ENCODE data around the gene KANSL1L.

KANSL1L gene

GRCh38 chr2:210174086-210174485, 2.9 kb upstream of the KANSL1L start:
- no peak overlapping the region for H3K4me3 ChIP-seq (ENCODE audit: low read length)
- no peaks in the 10 kb centered on the region for H3K9me3 ChIP-seq (ENCODE audit: control insufficient read depth, low read length)
- H3K9ac ChIP-seq (ENCODE audit: low read length): no peak overlapping the region
- no peaks in the 10 kb centered on the region for H3K36me3 ChIP-seq (ENCODE audit: control insufficient read depth, insufficient read depth, low read length, severe bottlenecking)
- H3K4me1 ChIP-seq (ENCODE audit: control insufficient read depth, insufficient read depth, low read length): peaks cover 9% of the 10 kb centered on the region
- DNase-seq (ENCODE audit: low read depth): no peak
- no peaks in the 10 kb centered on the region for H3K27me3 ChIP-seq (replicated peaks; ENCODE audit: control insufficient read depth, insufficient read depth, low read length)

- Histone ChIP-seq H3K27me3 (replicated peaks; ENCODE audit: control insufficient read depth, insufficient read depth, low read length) (no peaks in the 10 kb centered on the region), H3K36me3 (ENCODE audit: control insufficient read depth, insufficient read depth, low read length, severe bottlenecking) (no peaks in the 10 kb centered on the region), H3K9me3 (ENCODE audit: control insufficient read depth, low read length) (no peaks in the 10 kb centered on the region), H3K4me3 (ENCODE audit: low read length) (peak overlapping the region; percentile 92), H3K4me1 (ENCODE audit: control insufficient read depth, insufficient read depth, low read length) (peaks cover 28% of the 10 kb centered on the region), H3K9ac (ENCODE audit: low read length) (peak overlapping the region; percentile 84)
- DNase-seq (ENCODE audit: low read depth): no peak
Observed at GRCh38 chr2:210172219-210172575, 988 bp upstream of the KANSL1L start.

- Histone ChIP-seq H3K9me3 (ENCODE audit: control insufficient read depth, low read length) (no peaks in the 10 kb centered on the region), H3K4me1 (ENCODE audit: control insufficient read depth, insufficient read depth, low read length) (peaks cover 36% of the 10 kb centered on the region), H3K36me3 (ENCODE audit: control insufficient read depth, insufficient read depth, low read length, severe bottlenecking) (no peaks in the 10 kb centered on the region), H3K27me3 (replicated peaks; ENCODE audit: control insufficient read depth, insufficient read depth, low read length) (no peaks in the 10 kb centered on the region), H3K4me3 (ENCODE audit: low read length) (peak overlapping the region; percentile 99), H3K9ac (ENCODE audit: low read length) (peak overlapping the region; percentile 98)
- DNase-seq (ENCODE audit: low read depth): peak; percentile 98
Observed at GRCh38 chr2:210170446-210171303, 534 bp downstream of the KANSL1L start.

- DNase-seq (ENCODE audit: low read depth): no peak
- Histone ChIP-seq H3K27me3 (replicated peaks; ENCODE audit: control insufficient read depth, insufficient read depth, low read length) (no peaks in the 10 kb centered on the region), H3K9ac (ENCODE audit: low read length) (peak overlapping the region; percentile 98), H3K36me3 (ENCODE audit: control insufficient read depth, insufficient read depth, low read length, severe bottlenecking) (no peaks in the 10 kb centered on the region), H3K4me3 (ENCODE audit: low read length) (peak overlapping the region; percentile 99), H3K4me1 (ENCODE audit: control insufficient read depth, insufficient read depth, low read length) (peaks cover 36% of the 10 kb centered on the region), H3K9me3 (ENCODE audit: control insufficient read depth, low read length) (no peaks in the 10 kb centered on the region)
Observed at GRCh38 chr2:210170196-210170445, 1.1 kb downstream of the KANSL1L start.

GRCh38 chr2:210169516-210170195, 1.6 kb downstream of the KANSL1L start:
- no peaks in the 10 kb centered on the region for H3K27me3 ChIP-seq (replicated peaks; ENCODE audit: control insufficient read depth, insufficient read depth, low read length)
- no peaks in the 10 kb centered on the region for H3K36me3 ChIP-seq (ENCODE audit: control insufficient read depth, insufficient read depth, low read length, severe bottlenecking)
- peak overlapping the region; percentile 98 for H3K9ac ChIP-seq (ENCODE audit: low read length)
- peak; percentile 90 for DNase-seq (ENCODE audit: low read depth)
- H3K9me3 ChIP-seq (ENCODE audit: control insufficient read depth, low read length): no peaks in the 10 kb centered on the region
- H3K4me1 ChIP-seq (ENCODE audit: control insufficient read depth, insufficient read depth, low read length): peaks cover 36% of the 10 kb centered on the region
- peak overlapping the region; percentile 99 for H3K4me3 ChIP-seq (ENCODE audit: low read length)

- Histone ChIP-seq H3K9me3 (ENCODE audit: control insufficient read depth, low read length) (no peaks in the 10 kb centered on the region), H3K36me3 (ENCODE audit: control insufficient read depth, insufficient read depth, low read length, severe bottlenecking) (no peaks in the 10 kb centered on the region), H3K4me3 (ENCODE audit: low read length) (peak overlapping the region; percentile 43), H3K4me1 (ENCODE audit: control insufficient read depth, insufficient read depth, low read length) (peaks cover 30% of the 10 kb centered on the region), H3K9ac (ENCODE audit: low read length) (peak overlapping the region; percentile 22), H3K27me3 (replicated peaks; ENCODE audit: control insufficient read depth, insufficient read depth, low read length) (no peaks in the 10 kb centered on the region)
- DNase-seq (ENCODE audit: low read depth): peak; percentile 31
Observed at GRCh38 chr2:210167227-210167626, 4.0 kb downstream of the KANSL1L start.

GRCh38 chr2:210162466-210163124, 8.6 kb downstream of the KANSL1L start:
- no peak overlapping the region for H3K4me3 ChIP-seq (ENCODE audit: low read length)

GRCh38 chr2:210159059-210159458, 12.2 kb downstream of the KANSL1L start:
- H3K4me1 ChIP-seq (ENCODE audit: control insufficient read depth, insufficient read depth, low read length): no peaks in the 10 kb centered on the region
- peaks cover 1% of the 10 kb centered on the region for H3K36me3 ChIP-seq (ENCODE audit: control insufficient read depth, insufficient read depth, low read length, severe bottlenecking)
- no peaks in the 10 kb centered on the region for H3K9me3 ChIP-seq (ENCODE audit: control insufficient read depth, low read length)
- no peak overlapping the region for H3K4me3 ChIP-seq (ENCODE audit: low read length)
- no peak overlapping the region for H3K9ac ChIP-seq (ENCODE audit: low read length)
- H3K27me3 ChIP-seq (replicated peaks; ENCODE audit: control insufficient read depth, insufficient read depth, low read length): no peaks in the 10 kb centered on the region
- no peak for DNase-seq (ENCODE audit: low read depth)

More at GRCh38 chr2:210162466-210163124, 8.6 kb downstream of the KANSL1L start:
- no peaks in the 10 kb centered on the region for H3K27me3 ChIP-seq (replicated peaks; ENCODE audit: control insufficient read depth, insufficient read depth, low read length)
- H3K4me1 ChIP-seq (ENCODE audit: control insufficient read depth, insufficient read depth, low read length): peaks cover 12% of the 10 kb centered on the region
- no peaks in the 10 kb centered on the region for H3K36me3 ChIP-seq (ENCODE audit: control insufficient read depth, insufficient read depth, low read length, severe bottlenecking)
- H3K9ac ChIP-seq (ENCODE audit: low read length): no peak overlapping the region
- H3K9me3 ChIP-seq (ENCODE audit: control insufficient read depth, low read length): no peaks in the 10 kb centered on the region
- DNase-seq (ENCODE audit: low read depth): peak; percentile 5

GRCh38 chr2:210158236-210158635, 13.0 kb downstream of the KANSL1L start:
- H3K36me3 ChIP-seq (ENCODE audit: control insufficient read depth, insufficient read depth, low read length, severe bottlenecking): peaks cover 9% of the 10 kb centered on the region
- H3K9me3 ChIP-seq (ENCODE audit: control insufficient read depth, low read length): no peaks in the 10 kb centered on the region
- no peak overlapping the region for H3K9ac ChIP-seq (ENCODE audit: low read length)
- H3K27me3 ChIP-seq (replicated peaks; ENCODE audit: control insufficient read depth, insufficient read depth, low read length): no peaks in the 10 kb centered on the region
- H3K4me1 ChIP-seq (ENCODE audit: control insufficient read depth, insufficient read depth, low read length): no peaks in the 10 kb centered on the region
- no peak overlapping the region for H3K4me3 ChIP-seq (ENCODE audit: low read length)
- DNase-seq (ENCODE audit: low read depth): no peak

GRCh38 chr2:210157526-210157925, 13.7 kb downstream of the KANSL1L start:
- Histone ChIP-seq H3K9ac (ENCODE audit: low read length) (no peak overlapping the region), H3K9me3 (ENCODE audit: control insufficient read depth, low read length) (no peaks in the 10 kb centered on the region), H3K4me3 (ENCODE audit: low read length) (no peak overlapping the region), H3K4me1 (ENCODE audit: control insufficient read depth, insufficient read depth, low read length) (no peaks in the 10 kb centered on the region), H3K27me3 (replicated peaks; ENCODE audit: control insufficient read depth, insufficient read depth, low read length) (no peaks in the 10 kb centered on the region), H3K36me3 (ENCODE audit: control insufficient read depth, insufficient read depth, low read length, severe bottlenecking) (peaks cover 9% of the 10 kb centered on the region)
- DNase-seq (ENCODE audit: low read depth): no peak

GRCh38 chr2:210147614-210148013, 23.6 kb downstream of the KANSL1L start:
- Histone ChIP-seq H3K9me3 (ENCODE audit: control insufficient read depth, low read length) (no peaks in the 10 kb centered on the region), H3K36me3 (ENCODE audit: control insufficient read depth, insufficient read depth, low read length, severe bottlenecking) (peaks cover 35% of the 10 kb centered on the region)

More at GRCh38 chr2:210147614-210148013, 23.6 kb downstream of the KANSL1L start:
- no peak for DNase-seq (ENCODE audit: low read depth)
- Histone ChIP-seq H3K9ac (ENCODE audit: low read length) (no peak overlapping the region), H3K4me1 (ENCODE audit: control insufficient read depth, insufficient read depth, low read length) (no peaks in the 10 kb centered on the region), H3K27me3 (replicated peaks; ENCODE audit: control insufficient read depth, insufficient read depth, low read length) (no peaks in the 10 kb centered on the region), H3K4me3 (ENCODE audit: low read length) (no peak overlapping the region)
